Subcutaneous adipose tissue (tissue), 4 donors: ENCODE measurements around the gene CD109. TPM values are rescaled to one million over a fixed set of nuclear protein-coding genes. Genes with fewer than 3 reads are reported as not detected.

Source experiments
- total RNA-seq, 4 donors: library from RNA; depleted of rRNA; stranded (reverse); fragments of >200 nt; gene quantifications; one replicate each; pipeline ENCODE4 v1.1.0, GENCODE V29; 2016
- TF ChIP-seq, protein P1 (sequence below): fragments of 450-650 bp; IDR thresholded peaks from one replicate; pipeline ENCODE4 v1.5.1; 2016; ENCODE audit warnings: low read depth, mild to moderate bottlenecking, control low read depth, antibody characterized with exemption, moderate library complexity

CD109 gene
- total RNA-seq, 4 donors from 2014 or later: 16.0 to 59.8 (median 22.5) TPM

DNA sequence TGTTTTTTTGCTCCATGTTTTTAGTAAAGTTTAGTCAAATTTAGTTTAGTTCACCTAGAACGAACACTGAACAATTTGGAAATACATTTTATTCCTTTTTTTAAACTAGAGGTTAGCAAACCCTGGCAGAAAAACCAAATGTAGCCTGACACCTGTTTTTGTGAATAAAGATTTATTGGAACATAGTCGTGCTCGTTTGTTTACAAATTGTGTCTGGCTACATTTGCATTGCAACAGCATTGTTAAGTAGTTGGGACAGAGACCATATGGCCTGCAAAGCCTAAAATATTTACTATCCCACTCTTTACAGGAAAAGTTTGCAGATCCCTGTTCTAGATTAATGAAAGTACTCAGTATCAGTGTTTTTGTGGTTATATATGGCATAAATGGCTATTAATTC lies 56.9 kb downstream of the CD109 start:
- TF ChIP-seq, protein P1, sequence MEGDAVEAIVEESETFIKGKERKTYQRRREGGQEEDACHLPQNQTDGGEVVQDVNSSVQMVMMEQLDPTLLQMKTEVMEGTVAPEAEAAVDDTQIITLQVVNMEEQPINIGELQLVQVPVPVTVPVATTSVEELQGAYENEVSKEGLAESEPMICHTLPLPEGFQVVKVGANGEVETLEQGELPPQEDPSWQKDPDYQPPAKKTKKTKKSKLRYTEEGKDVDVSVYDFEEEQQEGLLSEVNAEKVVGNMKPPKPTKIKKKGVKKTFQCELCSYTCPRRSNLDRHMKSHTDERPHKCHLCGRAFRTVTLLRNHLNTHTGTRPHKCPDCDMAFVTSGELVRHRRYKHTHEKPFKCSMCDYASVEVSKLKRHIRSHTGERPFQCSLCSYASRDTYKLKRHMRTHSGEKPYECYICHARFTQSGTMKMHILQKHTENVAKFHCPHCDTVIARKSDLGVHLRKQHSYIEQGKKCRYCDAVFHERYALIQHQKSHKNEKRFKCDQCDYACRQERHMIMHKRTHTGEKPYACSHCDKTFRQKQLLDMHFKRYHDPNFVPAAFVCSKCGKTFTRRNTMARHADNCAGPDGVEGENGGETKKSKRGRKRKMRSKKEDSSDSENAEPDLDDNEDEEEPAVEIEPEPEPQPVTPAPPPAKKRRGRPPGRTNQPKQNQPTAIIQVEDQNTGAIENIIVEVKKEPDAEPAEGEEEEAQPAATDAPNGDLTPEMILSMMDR: no peak

DNA sequence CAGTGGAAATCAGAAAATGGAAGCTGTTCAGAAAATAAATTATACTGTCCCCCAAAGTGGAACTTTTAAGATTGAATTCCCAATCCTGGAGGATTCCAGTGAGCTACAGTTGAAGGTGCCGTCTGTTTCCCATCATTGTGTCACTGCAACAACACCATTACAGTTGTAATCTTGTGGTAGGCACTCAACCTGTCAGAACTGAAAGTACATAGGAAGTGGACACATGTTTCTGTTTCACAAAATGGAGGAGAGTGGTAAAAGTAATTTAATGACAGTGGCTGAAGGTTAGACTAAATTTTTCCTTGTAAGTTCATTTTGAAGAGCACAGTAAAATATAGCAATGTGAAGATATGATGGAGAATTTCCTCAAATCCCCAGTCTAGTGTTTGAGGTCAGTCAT lies 70.0 kb downstream of the CD109 start:
- TF ChIP-seq, protein P1: no peak

DNA sequence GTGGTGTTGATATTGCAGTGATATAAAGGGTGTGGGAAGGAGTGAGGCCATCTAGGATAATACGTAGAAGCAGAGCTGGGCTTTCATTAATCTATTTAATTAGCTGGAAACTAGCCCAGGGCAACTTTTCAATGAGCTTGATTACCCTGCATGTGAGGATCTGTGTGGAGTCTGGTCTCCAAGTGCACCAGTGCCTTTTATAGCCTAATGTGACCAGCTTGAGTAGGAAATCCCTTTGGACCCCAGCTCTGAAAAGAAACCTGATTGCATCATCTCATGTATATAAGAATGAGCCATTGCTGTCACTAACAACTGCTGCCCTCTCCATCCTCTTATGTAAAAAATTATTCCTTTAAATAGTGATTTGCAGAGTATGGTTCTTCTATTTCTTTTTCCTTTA lies 72.6 kb downstream of the CD109 start:
- TF ChIP-seq, protein P1: no peak

DNA sequence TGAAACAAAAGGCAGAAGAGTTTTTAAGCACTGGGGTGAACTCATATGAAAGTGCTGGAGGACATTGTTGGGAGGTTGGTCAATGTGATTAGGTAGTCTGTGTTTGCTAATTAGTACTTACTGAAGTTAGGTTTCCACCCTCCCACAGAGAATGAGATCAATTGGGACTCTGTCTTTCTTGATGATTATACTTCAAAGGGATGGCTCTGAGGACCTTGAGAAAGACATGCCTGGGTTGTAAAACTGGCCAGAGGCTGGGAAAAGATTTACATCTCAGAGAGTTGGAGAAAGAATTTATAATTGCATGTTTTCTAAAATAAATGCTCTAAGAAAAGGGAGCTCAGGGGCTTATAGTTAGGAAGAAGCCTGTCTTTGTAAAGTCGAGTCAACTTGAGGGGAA lies 74.0 kb downstream of the CD109 start:
- TF ChIP-seq, protein P1: no peak

DNA sequence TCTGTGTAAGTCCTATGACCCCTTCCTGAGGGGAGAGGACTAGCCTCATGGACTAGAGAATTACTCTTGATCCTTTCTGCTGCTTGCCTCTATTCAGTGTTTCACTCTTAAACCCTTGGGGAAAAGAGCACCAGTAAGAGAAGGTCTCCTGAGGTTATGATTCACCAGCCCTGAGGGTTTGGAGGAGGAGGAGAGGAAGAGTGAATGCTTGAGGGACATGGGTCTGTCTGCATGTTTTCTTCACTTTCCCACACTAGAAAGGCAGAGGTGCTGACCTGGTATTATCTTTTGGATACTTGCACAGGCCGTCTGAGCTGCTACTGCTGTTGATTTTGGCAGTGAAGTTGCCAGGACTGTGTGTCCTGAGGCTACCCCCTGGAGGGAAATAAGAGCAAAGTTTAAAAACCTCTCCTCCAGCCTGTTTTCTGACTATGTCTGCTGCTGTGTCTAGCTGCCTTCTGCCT lies 78.3 kb downstream of the CD109 start:
- TF ChIP-seq, protein P1: no peak

DNA sequence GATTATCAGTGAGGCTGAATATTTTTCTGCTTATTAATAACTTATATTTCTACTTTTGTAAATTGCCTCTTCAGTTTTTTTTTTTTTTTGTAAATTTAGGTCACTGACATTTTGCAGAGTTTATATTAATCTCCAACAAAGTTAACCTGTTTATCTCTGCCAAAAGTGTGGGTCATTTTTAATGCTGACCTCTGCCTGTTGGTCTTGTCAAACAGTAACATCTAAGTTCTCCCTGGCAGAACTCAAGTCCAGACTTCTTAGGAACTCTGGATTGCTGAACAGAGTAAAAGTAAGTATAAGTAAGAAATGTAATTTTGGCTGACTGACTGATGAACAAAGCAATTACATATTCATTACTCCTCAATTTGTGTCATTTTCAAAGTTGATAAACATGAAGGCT lies 83.9 kb downstream of the CD109 start:
- TF ChIP-seq, protein P1: no peak

DNA sequence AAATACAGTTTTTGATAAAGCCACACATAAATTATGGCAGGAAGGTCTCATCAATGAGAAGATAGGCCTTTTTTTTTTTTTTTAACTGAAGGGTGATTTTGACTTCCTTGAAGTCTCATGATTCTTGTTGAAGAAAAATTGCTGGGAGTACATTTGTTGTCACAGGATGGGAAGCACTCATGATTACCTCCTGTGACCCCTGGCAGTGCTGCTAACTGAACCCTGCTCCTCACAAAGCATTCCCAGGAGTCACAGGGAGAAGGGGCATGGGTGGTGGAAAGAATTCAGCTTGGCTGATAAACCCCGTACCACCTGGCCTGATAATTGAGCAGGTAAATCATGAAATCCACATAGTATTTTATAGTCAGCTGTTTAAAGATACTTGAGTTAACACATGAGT lies 86.9 kb downstream of the CD109 start:
- TF ChIP-seq, protein P1: no peak
